ENCODE data around the gene P4HB. TPM values are rescaled to one million over a fixed set of nuclear protein-coding genes. Genes with fewer than 3 reads are reported as not detected.

P4HB gene
- total RNA-seq = 2,852 and 4,180 TPM in 2 replicates

DNA sequence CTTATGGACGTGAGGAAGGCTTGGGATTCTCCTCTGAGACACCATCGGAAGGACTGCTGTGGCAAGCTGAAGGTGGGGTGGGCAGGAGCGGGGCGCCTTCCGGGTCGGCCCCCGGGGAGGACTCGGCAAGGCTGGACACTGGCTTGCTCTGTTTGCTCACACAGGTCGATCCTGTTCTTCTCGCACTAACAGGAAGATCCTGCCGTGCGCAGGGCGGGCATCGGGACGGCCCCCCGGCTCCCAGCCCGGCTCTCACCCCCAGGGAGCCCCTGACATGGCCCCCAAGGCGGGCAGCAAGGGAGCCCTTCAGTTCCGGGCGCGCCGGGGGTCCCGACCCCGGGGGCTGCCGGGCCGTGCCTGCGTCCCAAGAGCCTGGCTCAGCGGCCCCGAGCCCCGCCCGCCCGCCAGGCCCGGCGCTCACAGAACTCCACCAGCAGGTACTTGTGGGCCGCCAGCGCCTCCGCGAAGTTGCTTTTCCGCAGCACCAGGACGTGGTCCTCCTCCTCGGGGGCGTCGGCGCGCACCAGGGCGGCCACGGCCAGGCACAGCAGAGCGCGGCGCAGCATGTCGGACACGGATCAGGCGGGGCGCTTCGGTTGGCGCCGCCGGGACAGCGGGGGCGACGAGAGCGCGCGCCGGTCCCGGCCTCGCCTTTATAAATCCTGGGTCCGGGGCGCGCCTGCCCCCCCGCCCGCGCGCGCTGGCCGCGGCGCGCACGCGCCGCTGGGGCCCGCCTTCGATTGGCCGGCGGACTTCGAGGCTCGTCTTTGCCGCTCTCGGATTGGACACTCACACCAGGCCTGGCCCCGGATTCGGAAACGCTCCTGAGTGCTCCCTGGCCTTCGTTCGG lies at the start of gene P4HB:
Gene P4HB (minus strand): TSS at position 630 of the 850 bp plus-strand sequence. CDS start 64 bp downstream, at position 566.

DNA sequence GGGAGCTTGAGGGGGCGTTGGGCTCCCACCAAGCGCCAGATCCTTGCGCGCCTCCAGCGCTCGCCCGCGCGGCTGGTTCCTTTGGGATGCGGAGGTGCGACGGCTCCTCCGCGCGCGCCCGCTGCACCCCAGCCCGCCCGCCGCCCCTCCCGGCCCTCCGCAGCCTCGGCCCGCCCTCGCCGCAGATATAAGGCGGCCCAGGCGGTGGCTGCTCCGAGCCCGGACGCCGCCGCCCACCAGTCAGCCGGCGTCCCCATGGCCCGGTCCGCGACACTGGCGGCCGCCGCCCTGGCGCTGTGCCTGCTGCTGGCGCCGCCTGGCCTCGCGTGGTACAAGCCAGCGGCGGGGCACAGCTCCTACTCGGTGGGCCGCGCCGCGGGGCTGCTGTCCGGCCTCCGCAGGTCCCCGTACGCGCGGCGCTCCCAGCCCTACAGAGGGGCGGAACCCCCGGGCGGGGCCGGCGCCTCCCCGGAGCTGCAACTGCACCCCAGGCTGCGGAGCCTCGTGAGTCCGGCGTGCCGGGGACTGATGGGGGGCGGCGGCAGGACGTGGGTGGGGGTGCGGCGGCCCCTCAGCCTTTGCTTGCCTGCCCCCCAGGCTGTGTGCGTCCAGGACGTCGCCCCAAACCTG lies 41.8 kb upstream of the P4HB start, which contains the start of gene NPB:
Gene NPB (plus strand): TSS at position 216 of the 630 bp plus-strand sequence. CDS start 40 bp downstream, at position 256.

GRCh38 chr17:81870981-81871386 lies 10.6 kb upstream of the P4HB start, which contains the start of gene ARHGDIA:
TSS of gene ARHGDIA (minus strand) at chr17:81871337. CDS start at chr17:81869930, 1,407 bp downstream.

GRCh38 chr17:81834831-81835267 lies 25.5 kb downstream of the P4HB start, which contains the start of gene PPP1R27:
TSS of gene PPP1R27 (minus strand) at chr17:81835050. CDS start at chr17:81834953, 97 bp downstream.

GRCh38 chr17:81833160-81833920 lies 27.0 kb downstream of the P4HB start, which contains the start of gene MCRIP1:
TSS of gene MCRIP1 (minus strand) at chr17:81833291. CDS start at chr17:81824506, 8,785 bp downstream.

GRCh38 chr17:81803728-81804558 lies 56.4 kb downstream of the P4HB start, which contains the start of gene GCGR:
TSS of gene GCGR (plus strand) at chr17:81804150. CDS start at chr17:81809019, 4,869 bp downstream.

Other genes with a start within 250 kb of the P4HB start
- gene NPLOC4, start 223.4 kb downstream of the P4HB start, total RNA-seq = 94.1 and 131 TPM in 2 replicates
- gene TSPAN10, start 223.3 kb downstream of the P4HB start, total RNA-seq = 2.1 and 3.6 TPM in 2 replicates
- not detected in 2 replicates for gene PDE6G, start 204.0 kb downstream of the P4HB start, total RNA-seq
- gene OXLD1, start 193.9 kb downstream of the P4HB start, total RNA-seq = 18.4 and 37.1 TPM in 2 replicates
- gene CCDC137, start 193.8 kb downstream of the P4HB start, total RNA-seq = 5.3 and 11.0 TPM in 2 replicates
- 17.8 and 19.4 TPM in 2 replicates for gene ARL16, start 176.7 kb downstream of the P4HB start, total RNA-seq
- gene HGS, start 176.5 kb downstream of the P4HB start, total RNA-seq = 73.6 and 138 TPM in 2 replicates
- gene MRPL12, start 157.2 kb downstream of the P4HB start, total RNA-seq = 4.2 and 7.8 TPM in 2 replicates
- gene SLC25A10, start 148.3 kb downstream of the P4HB start, total RNA-seq = 8.0 and 10.5 TPM in 2 replicates
- not detected in 2 replicates for gene GCGR, start 56.4 kb downstream of the P4HB start, total RNA-seq
- gene MCRIP1, start 27.2 kb downstream of the P4HB start, total RNA-seq = 82.5 and 97.7 TPM in 2 replicates
- 0.09 TPM in 1 of 2 replicates, not detected in the other for gene PPP1R27, start 25.5 kb downstream of the P4HB start, total RNA-seq
- gene ARHGDIA, start 10.8 kb upstream of the P4HB start, total RNA-seq = 120 and 379 TPM in 2 replicates
- 76.3 and 110 TPM in 2 replicates for gene ALYREF, start 31.1 kb upstream of the P4HB start, total RNA-seq
- gene ANAPC11, start 31.2 kb upstream of the P4HB start, total RNA-seq = 84.9 and 198 TPM in 2 replicates
- 0.51 and 1.5 TPM in 2 replicates for gene NPB, start 41.7 kb upstream of the P4HB start, total RNA-seq
- 50.5 and 52.1 TPM in 2 replicates for gene PCYT2, start 50.9 kb upstream of the P4HB start, total RNA-seq
- 13.1 and 20.2 TPM in 2 replicates for gene SIRT7, start 57.6 kb upstream of the P4HB start, total RNA-seq
- gene MAFG, start 67.2 kb upstream of the P4HB start, total RNA-seq = 28.2 and 32.5 TPM in 2 replicates
- 245 and 274 TPM in 2 replicates for gene PYCR1, start 76.8 kb upstream of the P4HB start, total RNA-seq
- under 0.01 TPM in 1 of 2 replicates, not detected in the other for gene MYADML2, start 86.7 kb upstream of the P4HB start, total RNA-seq
- 0.14 TPM in 1 of 2 replicates, not detected in the other for gene NOTUM, start 100.7 kb upstream of the P4HB start, total RNA-seq
- gene ASPSCR1, start 117.1 kb upstream of the P4HB start, total RNA-seq = 21.4 and 28.8 TPM in 2 replicates
- 11.3 and 17.7 TPM in 2 replicates for gene CENPX, start 162.3 kb upstream of the P4HB start, total RNA-seq
- 10.1 and 13.3 TPM in 2 replicates for gene LRRC45, start 162.8 kb upstream of the P4HB start, total RNA-seq
- gene RAC3, start 171.1 kb upstream of the P4HB start, total RNA-seq = 19.0 and 25.3 TPM in 2 replicates
- gene DCXR, start 177.2 kb upstream of the P4HB start, total RNA-seq = 30.7 and 48.7 TPM in 2 replicates
- gene RFNG, start 191.3 kb upstream of the P4HB start, total RNA-seq = 47.5 and 67.4 TPM in 2 replicates
- 90.3 and 111 TPM in 2 replicates for gene GPS1, start 191.4 kb upstream of the P4HB start, total RNA-seq
- gene DUS1L, start 205.3 kb upstream of the P4HB start, total RNA-seq = 55.2 and 65.6 TPM in 2 replicates
- 104 and 307 TPM in 2 replicates for gene FASN, start 237.7 kb upstream of the P4HB start, total RNA-seq